HG03060 (cell line): ENCODE results near the gene RORC.
"Not testable (repeated sequence)": the region's sequence is repeated elsewhere in the genome, so short reads cannot be mapped to it uniquely, and the experiment has no call there.

Source experiments
- ATAC-seq: cut with Tn5 transposase; IDR thresholded peaks from one replicate; pipeline ENCODE4 v1.9.1; 2021; ENCODE audit warnings: low read depth, moderate number of reproducible peaks; ENCODE audit not compliant: unreplicated experiment

Gene RORC

DNA sequence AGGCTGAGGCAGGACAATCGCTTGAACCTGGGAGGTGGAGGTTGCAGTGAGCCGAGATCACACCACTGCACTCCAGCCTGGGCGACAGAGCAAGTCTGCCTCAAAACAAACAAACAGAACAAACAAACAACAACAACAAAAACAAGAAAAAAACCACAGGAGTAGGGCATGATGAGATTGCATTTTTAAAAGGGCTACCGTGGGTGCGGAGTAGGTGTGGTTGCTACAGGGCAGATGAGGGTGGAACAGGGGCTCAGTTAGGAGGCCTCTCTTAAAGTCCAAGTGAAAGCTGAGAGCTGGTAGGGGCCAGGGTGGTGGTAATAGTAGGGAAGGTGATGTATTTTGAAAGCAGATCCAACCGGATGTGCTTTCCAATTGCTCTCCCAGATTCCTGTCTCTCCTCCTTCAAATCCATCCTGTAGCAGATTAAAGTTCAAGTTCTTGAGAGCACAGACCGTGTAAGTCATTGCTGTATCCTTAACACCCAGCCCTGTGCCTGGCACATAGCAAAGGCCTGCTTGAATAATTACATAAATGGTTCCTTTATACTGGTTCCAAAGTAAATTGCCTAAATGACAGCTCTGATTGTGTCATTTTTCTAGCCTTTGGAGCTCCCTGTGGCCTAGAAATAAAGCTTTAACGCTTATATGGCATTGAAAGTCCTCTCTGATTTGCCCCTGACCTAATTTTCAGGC is 22.2 kb downstream of the RORC start:
- no peak for ATAC-seq

DNA sequence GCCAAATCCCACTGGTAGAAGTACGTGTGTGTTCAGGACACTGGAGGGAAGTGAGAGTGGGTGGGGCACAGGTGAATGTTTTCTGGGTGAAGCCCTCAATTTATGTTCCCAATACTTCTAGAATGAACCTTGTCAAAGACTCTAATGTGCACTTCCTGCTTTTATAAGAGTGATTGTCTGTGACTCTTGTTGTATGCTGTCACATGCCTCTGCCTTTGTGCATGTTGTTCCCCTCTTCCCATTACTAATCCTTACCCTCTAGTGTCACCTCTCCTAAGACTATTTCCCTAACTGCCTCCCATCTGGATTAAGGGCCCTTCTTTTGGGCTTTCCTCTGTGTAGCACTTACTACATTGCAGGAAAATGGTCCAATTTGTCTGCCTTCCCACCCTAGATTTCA is 23.8 kb downstream of the RORC start:
- no peak for ATAC-seq

DNA sequence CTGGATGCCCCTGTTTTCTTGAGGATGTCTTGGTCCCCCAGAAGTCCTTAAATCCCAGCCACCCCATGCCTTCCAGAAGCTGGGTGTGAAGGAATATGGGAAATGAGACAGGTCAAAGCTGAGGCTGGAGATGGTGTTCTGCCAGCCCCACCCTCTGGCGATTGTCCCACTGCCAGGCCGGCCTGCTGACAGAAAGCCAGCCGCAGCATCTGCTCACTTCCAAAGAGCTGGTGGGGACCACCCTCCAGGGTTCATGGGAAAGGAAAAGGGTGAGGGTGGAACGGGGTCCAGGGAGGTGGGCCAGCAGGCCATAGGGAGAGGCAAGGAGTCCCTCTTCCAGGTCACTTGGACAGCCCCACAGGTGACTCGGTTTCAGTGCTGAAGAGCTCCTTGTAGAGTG is 24.5 kb downstream of the RORC start:
- no peak for ATAC-seq

DNA sequence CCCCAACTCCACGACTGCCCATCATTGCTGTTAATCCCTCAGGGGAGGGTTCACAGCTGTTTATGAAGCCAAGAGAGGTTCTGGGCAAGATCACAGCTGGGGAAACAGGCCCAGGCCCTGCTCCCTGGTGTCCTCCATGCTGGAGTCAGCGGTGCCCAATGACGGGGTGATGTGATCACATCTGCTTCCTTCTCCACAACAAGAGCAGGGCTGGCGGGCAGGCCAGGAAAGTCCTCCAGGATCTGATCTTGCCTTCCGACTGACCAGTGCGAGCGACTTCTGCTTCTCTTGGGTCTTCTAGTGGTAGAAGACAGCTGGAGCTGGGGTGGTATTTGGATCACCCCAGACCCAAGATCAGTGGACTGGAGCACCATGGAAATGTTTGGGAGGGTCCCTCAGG is 25.4 kb downstream of the RORC start:
- no peak for ATAC-seq

DNA sequence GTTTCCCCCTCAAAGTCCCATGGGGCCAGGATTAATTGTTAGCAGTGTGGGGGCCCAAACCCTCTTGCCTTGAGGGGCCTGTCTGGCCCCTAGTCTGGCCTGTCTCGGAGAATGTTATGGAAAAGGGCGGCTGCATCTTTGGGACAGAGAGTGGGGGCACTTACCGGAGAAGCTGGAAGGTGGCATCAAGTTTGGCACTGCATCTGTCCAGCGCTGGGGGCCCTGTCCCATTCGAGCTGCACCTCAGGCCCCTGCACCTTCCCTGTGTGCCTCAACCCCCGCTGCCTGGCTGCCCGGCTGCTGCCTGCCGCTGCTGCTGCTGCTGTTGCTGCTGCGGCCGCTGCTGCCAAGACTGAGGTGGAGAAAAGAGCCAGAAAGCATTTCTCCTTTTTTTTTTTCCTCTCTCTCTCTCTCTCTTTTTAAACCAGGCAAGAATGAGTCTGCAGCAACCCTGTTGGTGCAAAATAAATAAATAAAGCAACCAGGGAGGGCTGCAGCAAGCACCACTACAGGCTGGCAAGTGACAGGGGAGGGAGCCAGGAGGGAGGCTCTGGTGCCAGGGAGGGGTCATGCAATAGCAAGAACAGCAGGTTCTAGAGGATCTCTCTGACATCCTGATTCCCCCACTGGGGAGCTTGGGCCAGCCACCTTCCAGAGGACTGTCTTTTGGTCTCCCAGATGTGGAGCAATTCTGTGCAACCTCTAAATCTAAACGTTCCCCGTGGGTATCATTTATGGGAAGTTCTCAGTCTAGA is 26.4 kb downstream of the RORC start, which contains the start of gene LINGO4:
Gene LINGO4 (minus strand): TSS at position 354 of the 755 bp plus-strand sequence. CDS start 2,715 bp downstream, outside the sequence.
- no peak for ATAC-seq

DNA sequence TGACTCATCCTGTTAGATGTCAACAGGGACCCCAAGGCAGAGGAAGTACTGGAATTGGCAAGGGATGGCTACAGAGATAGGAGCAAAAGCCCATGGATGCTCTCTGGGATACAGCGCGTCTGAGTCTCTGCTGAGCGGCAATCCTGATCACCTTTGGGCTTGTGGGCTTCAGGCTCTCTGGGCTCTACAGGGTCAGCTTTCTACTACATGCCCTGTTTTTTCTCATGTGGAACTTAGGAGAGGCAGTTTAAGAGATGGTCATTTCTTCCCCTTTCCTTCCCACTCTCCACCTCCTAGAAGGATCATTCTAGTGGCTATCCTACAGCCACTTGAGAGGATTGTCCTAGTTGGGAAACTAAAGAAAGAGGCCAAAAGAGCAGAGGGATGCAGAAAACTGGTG is 27.7 kb downstream of the RORC start:
- no peak for ATAC-seq

DNA sequence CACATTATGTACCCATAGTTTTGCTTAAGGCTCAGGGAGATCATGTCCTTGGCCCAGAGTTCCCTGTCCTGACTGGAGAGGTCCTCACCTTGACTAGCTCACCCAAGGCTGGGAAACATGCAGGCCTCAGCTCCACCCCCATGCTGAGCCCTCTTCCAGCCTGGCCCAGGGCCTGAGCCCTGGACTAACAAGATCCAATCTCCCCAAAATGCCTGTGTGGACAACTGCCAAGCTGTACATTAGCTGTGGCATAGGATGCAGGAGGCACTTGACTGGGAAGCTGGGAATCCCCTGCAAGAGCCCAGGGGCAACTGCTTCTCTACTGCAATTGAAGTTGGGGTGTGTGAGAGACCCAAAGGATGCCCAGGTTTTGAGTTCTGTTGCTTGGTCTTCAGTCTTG is 28.4 kb downstream of the RORC start:
- no peak for ATAC-seq

DNA sequence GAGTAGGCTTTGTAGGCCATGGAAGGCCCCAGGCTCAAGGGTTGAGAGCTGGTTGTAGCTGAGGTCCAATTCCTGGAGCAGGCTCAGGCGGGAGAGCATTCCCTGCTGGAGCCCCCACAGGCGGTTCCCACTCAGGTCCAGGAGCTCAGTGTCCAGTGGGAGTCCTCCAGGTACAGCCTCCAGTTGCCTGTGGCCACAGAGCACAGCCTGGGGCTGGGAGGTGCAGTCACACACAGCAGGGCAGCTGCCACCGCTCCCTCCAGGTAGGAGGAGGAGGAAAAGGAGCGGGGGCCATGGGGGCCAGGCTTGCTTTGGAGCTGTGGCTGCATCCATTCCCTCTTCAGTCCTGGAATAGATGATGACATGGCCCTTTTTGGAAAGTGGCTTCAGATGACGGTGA is 29.2 kb downstream of the RORC start:
- ATAC-seq: no peak

DNA sequence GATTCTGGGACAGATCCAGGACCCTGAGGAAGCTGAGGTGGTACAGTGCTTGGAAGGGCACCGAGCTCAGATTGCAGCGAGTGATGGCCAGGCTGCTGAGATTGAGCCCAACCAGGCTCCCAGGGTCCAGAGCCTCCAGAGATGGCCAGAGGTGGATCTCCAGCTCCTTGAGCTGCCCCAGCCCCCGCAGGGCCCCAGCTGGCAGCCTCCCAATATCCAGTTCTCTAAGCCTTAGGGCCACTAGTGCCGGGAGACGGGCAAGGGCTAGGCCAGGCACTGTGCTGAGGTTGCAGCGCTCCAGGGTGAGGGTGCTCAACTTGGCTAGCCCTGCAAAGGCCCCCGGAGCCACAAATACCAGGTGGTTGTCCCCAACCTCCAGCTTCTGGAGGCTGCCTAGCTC is 29.8 kb downstream of the RORC start:
- no peak for ATAC-seq

DNA sequence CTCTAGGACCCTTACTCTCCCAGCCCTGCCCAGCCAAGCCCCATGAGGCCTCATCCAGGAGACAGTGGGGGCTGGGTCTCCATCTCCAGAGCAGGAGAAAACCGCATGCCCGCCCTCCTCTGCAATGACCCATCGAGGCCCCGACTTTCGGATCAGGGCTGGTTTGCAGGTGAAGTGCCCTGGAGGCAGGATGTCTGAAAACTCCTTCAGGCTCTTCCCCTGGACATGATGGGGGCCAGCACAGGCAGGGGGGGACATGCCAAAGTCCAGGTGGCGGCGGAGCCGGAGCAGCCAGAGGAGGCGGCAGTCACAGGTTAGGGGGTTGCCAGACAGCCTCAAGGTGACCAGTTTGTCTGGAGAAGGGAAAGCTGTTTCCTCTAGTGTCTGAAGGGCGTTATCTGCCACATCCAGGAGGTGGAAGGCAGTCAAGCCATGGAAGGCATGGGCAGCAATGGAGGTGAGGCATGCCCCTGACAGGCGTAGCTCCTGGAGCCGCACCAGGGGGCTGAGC is 30.2 kb downstream of the RORC start:
- no peak for ATAC-seq

DNA sequence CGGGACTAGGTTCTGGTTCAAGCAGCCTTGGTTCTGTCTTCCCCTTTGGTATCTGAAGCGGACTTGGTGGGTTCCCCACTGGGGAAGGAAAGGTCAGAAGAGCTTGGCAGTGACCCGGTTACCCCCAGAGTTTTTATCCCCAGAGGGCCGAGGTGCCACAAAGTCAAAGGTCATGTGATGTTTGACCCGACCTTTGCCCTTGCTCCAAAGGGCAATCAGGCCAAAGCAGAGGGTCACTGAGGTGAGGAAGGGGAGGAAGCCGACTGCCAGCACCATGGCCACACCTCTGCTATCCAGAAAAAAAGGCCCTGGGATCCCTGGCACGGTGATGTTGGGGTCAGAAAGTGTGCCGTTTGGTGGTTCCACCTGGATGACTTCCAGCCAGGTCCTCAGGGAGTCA is 30.8 kb downstream of the RORC start:
- no peak for ATAC-seq

DNA sequence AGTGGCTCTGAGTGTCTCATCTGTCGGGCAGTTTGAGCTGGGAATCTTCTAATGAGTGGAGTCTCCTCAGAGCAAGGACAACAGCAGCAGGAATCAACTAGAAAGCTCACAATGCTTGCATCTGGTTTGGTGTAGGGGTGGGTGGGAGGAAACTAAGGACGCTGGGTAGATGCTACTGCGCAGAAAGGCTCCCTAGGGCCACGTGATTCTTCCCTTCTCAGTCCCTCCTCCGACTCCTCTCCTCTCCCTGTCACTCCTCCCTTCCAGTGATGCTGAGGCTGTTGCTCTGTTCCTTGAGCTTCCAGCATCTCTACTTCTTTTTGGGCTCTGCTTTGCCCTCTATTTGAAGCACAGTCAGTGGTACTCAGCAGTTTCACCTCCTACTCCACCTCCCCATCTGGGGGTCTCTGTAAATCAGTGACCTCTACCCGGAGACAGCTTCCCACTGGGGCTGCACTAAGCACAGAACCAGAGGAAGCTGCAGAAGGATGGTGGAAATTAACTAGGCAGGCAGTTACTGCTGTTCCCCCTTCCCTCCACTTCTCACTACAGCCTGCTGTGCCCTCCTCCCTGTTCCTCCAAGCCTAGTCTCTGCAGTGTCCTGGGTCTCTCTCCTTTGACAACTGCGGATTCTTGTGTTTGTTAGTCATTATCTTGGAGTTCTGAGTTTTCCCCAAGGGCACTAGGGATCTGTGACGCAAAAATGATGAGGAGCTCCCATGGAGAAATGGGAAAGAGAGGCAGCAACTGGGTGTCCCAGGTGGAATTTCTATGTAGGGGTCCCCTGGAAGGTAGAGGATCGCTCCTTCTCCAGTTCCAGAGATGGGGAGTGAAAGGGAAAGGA is 32.2 kb downstream of the RORC start:
- no peak for ATAC-seq

DNA sequence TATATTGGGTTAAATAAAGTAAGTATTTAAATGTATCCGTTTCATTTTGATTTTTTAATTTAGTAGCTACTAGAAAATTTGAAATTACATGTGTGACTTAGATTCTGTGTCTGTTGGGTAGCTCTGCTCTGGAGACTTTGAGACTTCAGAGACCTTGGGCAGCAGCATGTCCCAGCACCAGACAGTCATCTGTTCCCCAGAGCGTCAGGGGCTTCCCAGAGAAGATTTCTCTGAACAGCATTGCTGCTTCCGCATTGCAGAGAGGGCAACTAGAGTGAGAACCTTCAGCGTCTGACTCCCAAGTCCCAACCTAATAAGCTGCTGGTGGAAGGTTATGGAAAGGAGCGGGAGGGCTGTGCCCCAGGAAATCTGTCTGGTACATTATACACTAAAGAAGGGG is 33.0 kb downstream of the RORC start:
- ATAC-seq: no peak

DNA sequence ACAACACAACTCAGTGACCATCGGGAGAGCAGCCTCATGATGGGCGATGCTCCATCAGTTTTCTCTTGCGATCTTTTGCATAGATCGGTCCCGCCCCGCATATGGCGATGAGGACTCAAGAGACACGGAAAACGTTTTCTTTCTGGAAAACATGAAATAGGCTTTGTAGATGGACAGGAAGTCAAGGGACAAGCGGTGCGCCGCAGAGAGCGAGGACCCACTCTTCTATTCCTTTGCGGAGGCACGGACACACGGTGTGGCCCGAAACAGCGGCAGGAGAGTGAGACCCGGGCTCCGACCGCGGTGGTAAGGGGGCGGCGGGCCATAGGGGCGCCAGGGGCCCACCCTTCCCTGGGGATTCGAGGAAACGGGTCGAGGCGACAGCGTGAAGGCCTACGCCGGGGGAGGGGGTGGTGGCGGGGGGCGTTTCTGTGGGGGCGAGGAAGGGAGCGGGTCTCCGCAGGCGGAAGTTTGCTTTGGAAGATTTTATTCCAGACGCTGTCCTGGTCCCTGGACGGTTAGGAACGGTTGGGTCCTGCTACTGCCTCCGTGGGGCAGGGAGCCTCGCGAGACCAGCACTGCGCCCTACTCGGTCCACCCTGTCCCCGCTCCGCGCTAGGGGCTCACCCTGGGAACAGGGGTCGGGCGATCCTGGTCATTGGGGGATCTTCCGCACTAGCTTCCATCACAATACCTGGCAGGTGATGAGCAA is 40.5 kb downstream of the RORC start:
- ATAC-seq: no peak

DNA sequence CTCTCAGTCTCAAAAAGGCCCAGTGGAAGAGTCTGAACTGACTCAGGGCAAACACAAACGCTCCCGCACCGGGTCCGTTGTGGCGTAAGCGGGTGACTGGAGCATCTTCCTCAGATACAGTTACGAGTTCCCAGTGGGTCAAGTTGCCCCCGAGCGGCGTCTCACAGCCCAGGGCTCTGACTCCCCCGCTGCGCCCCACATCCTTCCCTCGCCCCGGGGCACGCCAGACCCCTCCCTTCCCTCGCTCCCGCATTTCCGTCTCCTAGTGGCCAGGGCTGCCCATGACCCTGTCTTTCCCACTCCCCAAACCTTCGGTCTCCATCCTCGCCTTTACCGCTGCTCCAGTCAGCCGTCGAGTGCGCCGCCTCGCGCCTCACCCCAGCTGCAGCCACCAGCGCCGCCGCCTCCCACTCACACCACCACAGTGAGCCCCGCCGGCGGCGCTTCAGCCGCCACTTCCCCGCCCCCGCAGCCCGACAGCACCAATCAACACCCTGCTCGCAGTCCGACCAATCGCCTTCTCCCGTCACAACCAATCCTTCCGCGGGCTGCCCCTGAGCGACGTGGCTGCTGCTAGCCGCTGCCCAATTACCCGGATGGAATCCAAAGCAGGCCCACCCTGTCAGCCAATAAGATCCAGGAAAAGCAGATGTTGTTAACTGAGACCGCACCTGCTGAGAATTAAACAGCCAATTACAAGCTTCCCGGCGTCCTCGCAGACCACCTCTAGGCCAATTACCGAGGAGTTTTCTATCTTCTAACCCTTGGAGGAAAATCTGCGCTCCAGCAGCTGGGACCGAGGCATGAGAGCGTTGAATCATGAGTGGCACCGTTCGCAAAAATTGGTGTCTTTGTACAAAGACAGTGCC is 41.3 kb downstream of the RORC start, which contains the start of gene TDRKH:
Gene TDRKH (minus strand): TSS at position 430 of the 869 bp plus-strand sequence. CDS start 7,478 bp downstream, outside the sequence.
- ATAC-seq: peak; percentile 89

DNA sequence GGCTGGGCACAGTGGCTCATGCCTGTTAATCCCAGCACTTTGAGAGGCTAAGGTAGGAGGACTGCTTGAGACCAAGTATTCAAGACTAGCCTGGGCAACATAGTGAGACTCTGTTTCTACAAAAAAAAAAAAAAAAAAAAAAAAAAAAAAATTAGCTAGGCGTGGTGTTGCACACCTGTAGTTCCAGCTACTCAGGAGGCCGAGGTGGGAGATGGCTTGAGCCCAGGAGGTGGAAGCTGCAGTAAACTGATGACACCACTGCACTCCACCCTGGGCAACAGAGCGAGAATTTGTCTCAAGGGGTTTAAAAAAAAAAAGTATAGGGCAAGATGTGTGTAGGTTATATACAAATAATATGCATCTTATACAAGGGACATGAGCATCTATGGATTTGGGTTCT is 43.9 kb downstream of the RORC start:
- no peak for ATAC-seq

DNA sequence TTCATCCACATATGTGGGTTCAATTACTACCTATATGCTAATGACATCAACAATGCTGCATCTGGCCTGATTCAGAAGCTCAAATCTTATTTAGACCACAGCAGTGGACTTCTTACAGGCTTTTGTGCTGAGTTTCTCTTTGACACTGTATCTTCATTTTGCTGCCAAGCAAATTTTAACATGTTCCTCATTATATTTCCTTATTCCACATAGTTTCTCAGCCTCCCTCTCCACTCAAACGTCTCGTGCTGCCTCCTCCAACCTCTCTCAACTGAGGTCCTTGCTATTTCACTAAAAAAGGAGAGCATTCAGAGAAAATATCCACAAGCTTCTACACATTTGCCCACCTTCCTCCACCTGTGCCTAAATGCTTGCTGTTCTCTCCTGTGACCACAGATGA is 47.8 kb downstream of the RORC start:
- no peak for ATAC-seq

DNA sequence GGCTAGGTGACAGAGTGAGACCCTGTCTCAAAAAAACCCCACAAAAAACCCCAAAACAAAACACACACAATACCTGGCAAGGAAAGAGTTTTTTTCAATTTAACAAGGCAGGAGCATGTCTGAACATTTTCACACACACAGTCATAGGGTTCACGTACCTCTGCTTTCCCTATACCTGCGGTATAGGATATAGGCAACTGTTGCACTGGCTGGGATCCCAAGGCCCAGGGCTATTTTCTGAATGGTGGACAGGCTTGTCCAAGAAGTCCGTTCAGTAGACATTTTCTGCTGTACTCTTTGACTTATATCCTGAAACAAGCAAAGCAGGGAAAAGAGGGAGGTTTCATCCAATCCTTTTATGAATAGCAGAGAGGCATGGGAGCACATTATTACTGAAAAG is 48.9 kb downstream of the RORC start:
- no peak for ATAC-seq

DNA sequence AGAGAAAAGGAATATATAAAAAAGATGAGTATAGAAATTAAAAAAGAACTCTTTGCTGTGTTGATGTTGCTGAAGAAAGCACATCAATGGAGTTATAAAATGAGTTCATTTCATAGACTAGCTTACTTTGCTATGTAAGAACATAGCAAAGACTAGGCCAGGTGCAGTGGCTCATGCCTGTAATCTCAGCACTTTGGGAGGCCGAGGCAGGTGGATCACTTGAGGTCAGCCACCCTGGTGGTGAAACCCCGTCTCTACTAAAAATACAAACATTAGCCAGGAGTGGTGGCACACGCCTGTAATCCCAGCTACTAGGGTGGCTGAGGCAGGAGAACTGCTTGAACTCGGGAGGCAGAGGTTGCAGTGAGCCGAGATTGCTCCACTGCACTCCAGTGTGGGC is 49.6 kb downstream of the RORC start:
- ATAC-seq: not testable (repeated sequence)
